Adipose tissue (tissue), 3 donors: ENCODE results near the gene TMEM184C. TPM values are rescaled to one million over a fixed set of nuclear protein-coding genes. Genes with fewer than 3 reads are reported as not detected.

ENCODE experiments used
- H3K27ac ChIP-seq: one replicate; pipeline ENCODE4 v1.5.1; 2013; ENCODE audit warnings: low read depth, low read length
- WGBS, 3 donors: extraction: QIAGEN DNeasy Blood & Tissue Kit; methylation state at CpG; one replicate each; pipeline ENCODE4 v1.1.7; 2013; 5-methylcytosine and 5-hydroxymethylcytosine counted together
- polyA plus RNA-seq, 3 donors: library from polyadenylated mRNA; stranded (reverse); fragments of 200-250 nt; gene quantifications; one replicate each; pipeline ENCODE4 v1.2.3, GENCODE V29; 2013
- donor health status: healthy with polysubstance abuse.
- donor health status: Bipolar disorder and iron deficiency.
- donor health status: healthy.

The TMEM184C gene
- polyA plus RNA-seq: 10 to 100 TPM in 1 of 3 donors, 1 to 10 TPM in 2; 7.8 to 12.0 (median 9.0) TPM

- H3K27ac ChIP-seq: no peak within 1 kb of the TSS
- WGBS, 3 donors: 0 to 1% (median 1%) methylated on average over 37 of the region's 37 CpGs
Observed at GRCh38 chr4:147617173-147617840, at the start of gene TMEM184C. Gene TMEM184C, plus strand, starts transcription at chr4:147617397. Its CDS starts 560 bp downstream, at chr4:147617957.

GRCh38 chr4:147570616-147571015 lies 46.6 kb upstream of the TMEM184C start:
- 43 to 57% (median 47%) methylated on average over 4 of the region's 4 CpGs for WGBS, 3 donors
- H3K27ac ChIP-seq: no peak overlapping the region

GRCh38 chr4:147571036-147571770 lies 46.0 kb upstream of the TMEM184C start:
- no peak overlapping the region for H3K27ac ChIP-seq
- 57 to 65% (median 59%) methylated on average over 5 of the region's 5 CpGs for WGBS, 3 donors

GRCh38 chr4:147576084-147576483 lies 41.1 kb upstream of the TMEM184C start:
- 79 to 92% (median 82%) methylated on average over 3 of the region's 3 CpGs for WGBS, 3 donors

GRCh38 chr4:147578051-147578476 lies 39.1 kb upstream of the TMEM184C start:
- 73 to 86% (median 79%) methylated on average over 6 of the region's 6 CpGs for WGBS, 3 donors
- no peak overlapping the region for H3K27ac ChIP-seq

More at GRCh38 chr4:147576084-147576483, 41.1 kb upstream of the TMEM184C start:
- H3K27ac ChIP-seq: no peak overlapping the region

- WGBS, 3 donors: 75 to 83% (median 83%) methylated on average over 3 of the region's 3 CpGs
- H3K27ac ChIP-seq: no peak overlapping the region
Observed at GRCh38 chr4:147578593-147578992, 38.6 kb upstream of the TMEM184C start.

GRCh38 chr4:147580396-147580795 lies 36.8 kb upstream of the TMEM184C start:
- WGBS, 3 donors: 31 to 41% (median 40%) methylated on average over 1 of the region's 1 CpG
- no peak overlapping the region for H3K27ac ChIP-seq

GRCh38 chr4:147581606-147582350 lies 35.4 kb upstream of the TMEM184C start:
- 78 to 82% (median 80%) methylated on average over 6 of the region's 6 CpGs for WGBS, 3 donors
- H3K27ac ChIP-seq: no peak overlapping the region

- no peak overlapping the region for H3K27ac ChIP-seq
Observed at GRCh38 chr4:147582386-147583060, 34.7 kb upstream of the TMEM184C start.

GRCh38 chr4:147583876-147584275 lies 33.3 kb upstream of the TMEM184C start:
- WGBS, 3 donors: 78 to 84% (median 84%) methylated on average over 1 of the region's 1 CpG

GRCh38 chr4:147586032-147586431 lies 31.2 kb upstream of the TMEM184C start:
- 39 to 50% (median 39%) methylated on average over 3 of the region's 3 CpGs for WGBS, 3 donors
- no peak overlapping the region for H3K27ac ChIP-seq

More at GRCh38 chr4:147583876-147584275, 33.3 kb upstream of the TMEM184C start:
- H3K27ac ChIP-seq: no peak overlapping the region

GRCh38 chr4:147586637-147587036 lies 30.6 kb upstream of the TMEM184C start:
- WGBS, 3 donors: 84 to 93% (median 85%) methylated on average over 4 of the region's 4 CpGs
- no peak overlapping the region for H3K27ac ChIP-seq

- H3K27ac ChIP-seq: no peak overlapping the region
- WGBS, 3 donors: 77 to 96% (median 90%) methylated on average over 3 of the region's 3 CpGs
Observed at GRCh38 chr4:147587041-147587440, 30.2 kb upstream of the TMEM184C start.

- 63 to 84% (median 64%) methylated on average over 1 of the region's 1 CpG for WGBS, 3 donors
Observed at GRCh38 chr4:147589586-147589985, 27.6 kb upstream of the TMEM184C start.

GRCh38 chr4:147590249-147590920 lies 26.8 kb upstream of the TMEM184C start:
- H3K27ac ChIP-seq: no peak overlapping the region
- 44 to 46% (median 45%) methylated on average over 12 of the region's 12 CpGs for WGBS, 3 donors

More at GRCh38 chr4:147589586-147589985, 27.6 kb upstream of the TMEM184C start:
- H3K27ac ChIP-seq: no peak overlapping the region

GRCh38 chr4:147591106-147591505 lies 26.1 kb upstream of the TMEM184C start:
- H3K27ac ChIP-seq: no peak overlapping the region

- WGBS, 3 donors: 51 to 78% (median 56%) methylated on average over 5 of the region's 5 CpGs
- H3K27ac ChIP-seq: no peak overlapping the region
Observed at GRCh38 chr4:147594107-147594506, 23.1 kb upstream of the TMEM184C start.

- WGBS, 3 donors: 75 to 89% (median 75%) methylated on average over 2 of the region's 2 CpGs
- no peak overlapping the region for H3K27ac ChIP-seq
Observed at GRCh38 chr4:147594578-147594977, 22.6 kb upstream of the TMEM184C start.
